Panc1 (cell line): Measurements from ENCODE around the gene CHCHD3.

Experiments used
- CTCF ChIP-seq: fragments of 450-650 bp; IDR thresholded peaks from 2 replicates; pipeline ENCODE4 v1.5.1; 2017; ENCODE audit warnings: mild to moderate bottlenecking
- POLR2AphosphoS5 ChIP-seq: IDR thresholded peaks from 2 replicates; pipeline ENCODE4 v1.6.1; 2012; ENCODE audit warnings: mild to moderate bottlenecking, low read depth, low read length, moderate library complexity
- SIN3A ChIP-seq: IDR thresholded peaks from 2 replicates; pipeline ENCODE4 v1.6.1; 2012; ENCODE audit warnings: low read depth, mild to moderate bottlenecking, low read length, moderate library complexity, borderline replicate concordance; ENCODE audit not compliant: insufficient read depth
- TCF7L2 ChIP-seq: IDR thresholded peaks from 2 replicates; pipeline ENCODE4 v1.6.1; 2011; ENCODE audit warnings: mild to moderate bottlenecking, low read depth, low read length, inconsistent platforms
- TF ChIP-seq, protein P1 (sequence below), 2 experiments: IDR thresholded peaks; 2 replicates each; pipeline ENCODE4 v1.6.1; 2011 to 2012; ENCODE audit warnings: low read depth in 2 of 2, control low read depth in 1 of 2, low read length in 1 of 2, mild to moderate bottlenecking in 1 of 2, moderate library complexity in 1 of 2; ENCODE audit not compliant: insufficient read depth in 1 of 2

- TF ChIP-seq POLR2AphosphoS5 (peak; percentile 81), CTCF (no peak), SIN3A (peak; percentile 73; the same call in 1 of the 2 replicates), TCF7L2 (peak; percentile 55; the same call in 1 of the 2 replicates)
- TF ChIP-seq, protein P1, sequence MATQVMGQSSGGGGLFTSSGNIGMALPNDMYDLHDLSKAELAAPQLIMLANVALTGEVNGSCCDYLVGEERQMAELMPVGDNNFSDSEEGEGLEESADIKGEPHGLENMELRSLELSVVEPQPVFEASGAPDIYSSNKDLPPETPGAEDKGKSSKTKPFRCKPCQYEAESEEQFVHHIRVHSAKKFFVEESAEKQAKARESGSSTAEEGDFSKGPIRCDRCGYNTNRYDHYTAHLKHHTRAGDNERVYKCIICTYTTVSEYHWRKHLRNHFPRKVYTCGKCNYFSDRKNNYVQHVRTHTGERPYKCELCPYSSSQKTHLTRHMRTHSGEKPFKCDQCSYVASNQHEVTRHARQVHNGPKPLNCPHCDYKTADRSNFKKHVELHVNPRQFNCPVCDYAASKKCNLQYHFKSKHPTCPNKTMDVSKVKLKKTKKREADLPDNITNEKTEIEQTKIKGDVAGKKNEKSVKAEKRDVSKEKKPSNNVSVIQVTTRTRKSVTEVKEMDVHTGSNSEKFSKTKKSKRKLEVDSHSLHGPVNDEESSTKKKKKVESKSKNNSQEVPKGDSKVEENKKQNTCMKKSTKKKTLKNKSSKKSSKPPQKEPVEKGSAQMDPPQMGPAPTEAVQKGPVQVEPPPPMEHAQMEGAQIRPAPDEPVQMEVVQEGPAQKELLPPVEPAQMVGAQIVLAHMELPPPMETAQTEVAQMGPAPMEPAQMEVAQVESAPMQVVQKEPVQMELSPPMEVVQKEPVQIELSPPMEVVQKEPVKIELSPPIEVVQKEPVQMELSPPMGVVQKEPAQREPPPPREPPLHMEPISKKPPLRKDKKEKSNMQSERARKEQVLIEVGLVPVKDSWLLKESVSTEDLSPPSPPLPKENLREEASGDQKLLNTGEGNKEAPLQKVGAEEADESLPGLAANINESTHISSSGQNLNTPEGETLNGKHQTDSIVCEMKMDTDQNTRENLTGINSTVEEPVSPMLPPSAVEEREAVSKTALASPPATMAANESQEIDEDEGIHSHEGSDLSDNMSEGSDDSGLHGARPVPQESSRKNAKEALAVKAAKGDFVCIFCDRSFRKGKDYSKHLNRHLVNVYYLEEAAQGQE (IDR thresholded peaks at IDR 0.05; ENCODE audit: insufficient read depth in 1 of 2, low read depth in 2 of 2, low read length in 1 of 2) = no peak
Measured at GRCh38 chr7:133081599-133082389, at the start of gene CHCHD3.
